Measurements from ENCODE around the gene LRP1.

The LRP1 gene

DNA sequence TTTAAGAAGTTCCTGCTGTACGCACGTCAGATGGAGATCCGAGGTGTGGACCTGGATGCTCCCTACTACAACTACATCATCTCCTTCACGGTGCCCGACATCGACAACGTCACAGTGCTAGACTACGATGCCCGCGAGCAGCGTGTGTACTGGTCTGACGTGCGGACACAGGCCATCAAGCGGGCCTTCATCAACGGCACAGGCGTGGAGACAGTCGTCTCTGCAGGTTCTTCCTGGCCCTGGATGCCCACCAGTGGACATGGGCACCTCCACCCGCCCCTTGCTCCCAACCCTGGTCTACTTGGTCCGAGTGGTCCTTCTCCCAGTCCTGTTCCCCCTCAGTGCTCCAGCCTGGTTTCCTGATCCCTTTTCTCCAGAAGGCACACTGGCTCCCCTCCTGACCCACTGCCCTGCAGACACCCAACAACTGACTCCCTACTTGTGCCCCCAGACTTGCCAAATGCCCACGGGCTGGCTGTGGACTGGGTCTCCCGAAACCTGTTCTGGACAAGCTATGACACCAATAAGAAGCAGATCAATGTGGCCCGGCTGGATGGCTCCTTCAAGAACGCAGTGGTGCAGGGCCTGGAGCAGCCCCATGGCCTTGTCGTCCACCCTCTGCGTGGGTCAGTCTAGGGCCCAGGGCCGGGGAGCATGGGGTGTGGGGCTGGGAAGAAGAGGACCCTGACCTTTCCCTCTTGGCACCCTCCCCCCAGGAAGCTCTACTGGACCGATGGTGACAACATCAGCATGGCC is 51.2 kb downstream of the LRP1 start:
- no peak for DNase-seq
- in situ Hi-C loops (cut with HindIII; ENCODE audit: low pct_ligation_motif_present, low pct_unique_long_range_greater_than_20kb, low sequenced_read_pairs), result no loop called here

DNA sequence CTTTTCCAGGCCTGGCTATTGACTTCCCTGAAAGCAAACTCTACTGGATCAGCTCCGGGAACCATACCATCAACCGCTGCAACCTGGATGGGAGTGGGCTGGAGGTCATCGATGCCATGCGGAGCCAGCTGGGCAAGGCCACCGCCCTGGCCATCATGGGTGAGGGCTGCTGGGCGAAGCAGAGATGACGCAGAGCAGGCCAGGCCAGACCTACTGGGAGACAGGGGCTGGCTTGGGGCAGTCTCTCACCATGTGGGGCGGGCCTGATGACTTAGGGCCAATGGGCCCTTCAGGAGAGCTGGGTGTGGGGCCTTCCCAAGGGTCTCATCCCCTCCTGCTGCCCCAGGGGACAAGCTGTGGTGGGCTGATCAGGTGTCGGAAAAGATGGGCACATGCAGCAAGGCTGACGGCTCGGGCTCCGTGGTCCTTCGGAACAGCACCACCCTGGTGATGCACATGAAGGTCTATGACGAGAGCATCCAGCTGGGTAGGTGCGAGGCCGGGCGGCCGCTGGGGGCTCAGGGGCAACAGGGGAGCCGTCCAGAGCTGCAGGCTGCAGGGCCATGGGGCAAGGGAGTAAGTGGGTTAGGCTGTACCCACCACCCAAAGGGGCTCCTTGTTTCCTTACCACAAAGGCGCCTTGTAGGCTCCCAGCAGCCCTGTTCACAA is 52.2 kb downstream of the LRP1 start:
- in situ Hi-C loops (cut with HindIII; ENCODE audit: low pct_ligation_motif_present, low pct_unique_long_range_greater_than_20kb, low sequenced_read_pairs), result no loop called here
- DNase-seq, result no peak

DNA sequence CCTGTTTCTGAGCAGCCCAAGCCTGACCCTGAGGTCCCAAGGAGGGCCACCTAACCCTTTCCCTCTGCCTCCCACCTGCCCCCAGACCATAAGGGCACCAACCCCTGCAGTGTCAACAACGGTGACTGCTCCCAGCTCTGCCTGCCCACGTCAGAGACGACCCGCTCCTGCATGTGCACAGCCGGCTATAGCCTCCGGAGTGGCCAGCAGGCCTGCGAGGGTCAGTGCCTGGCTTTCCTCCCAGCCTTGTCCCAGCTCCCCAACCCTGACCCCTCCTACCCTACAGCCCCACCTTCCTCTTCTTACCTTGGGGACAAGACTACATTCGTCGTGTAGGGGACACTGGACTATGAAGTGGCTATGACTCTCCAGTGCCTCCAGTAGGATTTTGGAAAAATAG is 52.8 kb downstream of the LRP1 start:
- no peak for DNase-seq
- in situ Hi-C loops (cut with HindIII; ENCODE audit: low pct_ligation_motif_present, low pct_unique_long_range_greater_than_20kb, low sequenced_read_pairs), result no loop called here

DNA sequence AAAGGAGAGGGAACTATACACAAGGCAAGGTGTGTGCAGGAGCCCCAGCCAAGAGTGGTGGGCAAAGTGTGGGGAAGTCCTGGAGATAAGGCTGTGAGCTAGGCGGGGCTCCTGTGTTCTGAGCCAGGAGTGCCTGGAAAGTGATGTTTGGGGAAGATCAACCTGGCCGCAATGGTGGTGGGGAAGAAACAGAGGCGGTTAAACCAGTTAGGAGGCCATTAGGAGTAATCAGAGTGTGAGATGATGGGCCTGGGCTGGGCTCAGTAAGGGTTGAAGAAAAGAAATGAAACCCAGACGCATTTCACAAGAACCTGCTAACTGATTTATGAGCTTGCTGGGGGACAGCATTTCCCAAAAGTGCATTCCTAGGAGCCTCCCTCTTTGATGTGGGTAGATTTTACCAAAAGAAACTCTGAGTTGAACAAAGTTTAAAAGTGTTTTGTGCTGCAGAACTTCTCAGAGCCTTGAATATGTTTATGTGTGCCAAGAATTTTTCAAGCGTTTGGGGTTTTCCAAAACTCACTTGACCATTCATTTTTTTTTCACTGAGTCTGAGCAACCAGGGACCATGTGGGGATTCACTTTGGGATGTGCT is 53.4 kb downstream of the LRP1 start:
- in situ Hi-C loops (cut with HindIII; ENCODE audit: low pct_ligation_motif_present, low pct_unique_long_range_greater_than_20kb, low sequenced_read_pairs), result no loop called here
- DNase-seq, result no peak

DNA sequence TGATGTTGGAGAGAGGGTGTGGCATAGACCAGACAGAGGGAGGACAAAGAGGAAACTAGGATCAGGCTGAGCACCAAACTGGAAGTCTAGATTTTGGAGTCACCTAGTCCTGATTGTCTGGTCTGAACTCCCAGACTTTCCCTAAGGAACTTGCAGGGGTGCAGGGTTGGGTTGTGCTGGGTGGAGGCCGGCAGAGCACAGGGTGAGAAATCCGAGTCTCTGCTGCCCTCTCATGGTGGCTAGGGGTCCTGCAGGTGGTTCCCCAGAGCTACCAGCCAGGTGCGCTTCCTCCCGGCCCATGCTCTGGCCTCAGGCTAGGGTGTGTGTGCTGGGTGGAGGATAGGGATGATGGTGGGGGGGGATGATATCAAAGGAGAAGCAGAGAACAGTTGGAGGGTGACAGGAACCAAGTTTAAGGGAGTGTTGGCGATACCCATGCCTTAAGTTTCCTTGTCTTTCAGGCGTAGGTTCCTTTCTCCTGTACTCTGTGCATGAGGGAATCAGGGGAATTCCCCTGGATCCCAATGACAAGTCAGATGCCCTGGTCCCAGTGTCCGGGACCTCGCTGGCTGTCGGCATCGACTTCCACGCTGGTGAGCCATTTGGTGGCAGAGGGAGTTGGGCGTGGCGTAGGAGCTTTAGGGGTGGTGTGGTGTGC is 54.8 kb downstream of the LRP1 start:
- in situ Hi-C loops (cut with HindIII; ENCODE audit: low pct_ligation_motif_present, low pct_unique_long_range_greater_than_20kb, low sequenced_read_pairs), result no loop called here

DNA sequence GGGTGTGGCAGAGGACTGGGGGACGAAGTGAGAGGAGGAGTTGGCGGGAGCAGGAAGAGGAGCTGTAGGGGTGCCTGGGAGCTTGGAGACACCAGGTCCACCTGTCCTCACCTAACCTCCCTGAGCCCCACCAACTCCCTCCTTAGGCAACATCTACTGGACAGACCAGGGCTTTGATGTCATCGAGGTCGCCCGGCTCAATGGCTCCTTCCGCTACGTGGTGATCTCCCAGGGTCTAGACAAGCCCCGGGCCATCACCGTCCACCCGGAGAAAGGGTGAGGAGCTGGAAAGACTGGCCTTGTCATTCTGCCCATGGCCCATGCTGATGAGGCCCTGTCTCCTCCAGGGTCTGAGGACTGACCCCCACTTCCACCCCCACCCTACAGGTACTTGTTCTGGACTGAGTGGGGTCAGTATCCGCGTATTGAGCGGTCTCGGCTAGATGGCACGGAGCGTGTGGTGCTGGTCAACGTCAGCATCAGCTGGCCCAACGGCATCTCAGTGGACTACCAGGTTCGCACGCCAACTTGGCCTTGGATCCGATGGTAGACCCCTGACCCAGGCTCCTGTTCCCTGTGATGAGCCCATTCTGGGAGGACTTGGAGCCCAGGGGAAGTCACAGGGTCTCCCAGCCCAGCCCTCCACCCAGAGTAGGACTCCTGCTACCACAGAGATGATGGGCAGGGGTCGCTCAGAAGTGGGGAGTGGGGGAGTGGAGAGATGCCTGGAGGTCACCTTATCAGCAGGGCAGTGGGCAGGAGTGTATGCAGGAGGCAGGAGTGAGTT is 55.8 kb downstream of the LRP1 start:
- in situ Hi-C loops (cut with HindIII; ENCODE audit: low pct_ligation_motif_present, low pct_unique_long_range_greater_than_20kb, low sequenced_read_pairs), result no loop called here
- no peak for DNase-seq

More for the DNA sequence above, 54.8 kb downstream of the LRP1 start:
- peak; percentile 78 for DNase-seq

DNA sequence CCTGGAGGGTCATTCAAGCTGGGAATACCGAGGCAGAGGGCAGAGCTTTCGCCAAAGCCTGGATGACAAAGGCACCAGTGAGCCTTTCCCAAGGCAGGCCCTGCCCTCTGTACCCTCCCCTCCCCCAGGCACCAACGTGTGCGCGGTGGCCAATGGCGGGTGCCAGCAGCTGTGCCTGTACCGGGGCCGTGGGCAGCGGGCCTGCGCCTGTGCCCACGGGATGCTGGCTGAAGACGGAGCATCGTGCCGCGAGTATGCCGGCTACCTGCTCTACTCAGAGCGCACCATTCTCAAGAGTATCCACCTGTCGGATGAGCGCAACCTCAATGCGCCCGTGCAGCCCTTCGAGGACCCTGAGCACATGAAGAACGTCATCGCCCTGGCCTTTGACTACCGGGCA is 57.1 kb downstream of the LRP1 start:
- in situ Hi-C loops (cut with HindIII; ENCODE audit: low pct_ligation_motif_present, low pct_unique_long_range_greater_than_20kb, low sequenced_read_pairs), result no loop called here

DNA sequence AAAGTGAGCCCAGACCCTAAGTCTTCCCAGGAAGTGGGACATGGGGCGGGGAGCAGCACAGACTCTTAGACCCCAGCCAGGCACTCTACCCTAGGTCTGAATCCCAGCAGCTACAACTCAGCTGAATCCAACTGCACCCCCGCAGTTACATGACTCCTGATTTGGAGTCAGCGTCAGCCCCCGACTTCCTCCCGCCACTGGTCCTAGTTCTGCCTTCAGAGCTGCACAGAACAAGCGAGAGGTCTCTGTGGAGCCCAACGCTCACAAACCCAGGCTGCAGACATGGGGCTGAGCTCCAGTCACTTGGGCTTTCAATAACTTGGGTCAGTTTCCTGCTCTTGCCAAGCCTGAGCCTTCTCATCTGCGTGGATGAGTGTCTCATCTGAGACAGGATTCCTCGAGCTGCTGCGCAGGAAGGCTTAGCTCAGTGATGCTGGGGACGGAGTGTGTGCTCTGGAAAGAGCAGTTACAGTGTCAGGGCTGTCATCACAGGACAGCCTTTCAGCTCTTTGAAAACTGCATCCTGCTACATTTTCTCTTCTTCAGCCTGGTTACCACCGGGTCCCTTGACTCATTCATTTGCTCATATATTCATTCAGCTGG is 57.7 kb downstream of the LRP1 start:
- DNase-seq, result no peak
- in situ Hi-C loops (cut with HindIII; ENCODE audit: low pct_ligation_motif_present, low pct_unique_long_range_greater_than_20kb, low sequenced_read_pairs), result no loop called here

More for the DNA sequence above, 57.1 kb downstream of the LRP1 start:
- DNase-seq, result no peak

DNA sequence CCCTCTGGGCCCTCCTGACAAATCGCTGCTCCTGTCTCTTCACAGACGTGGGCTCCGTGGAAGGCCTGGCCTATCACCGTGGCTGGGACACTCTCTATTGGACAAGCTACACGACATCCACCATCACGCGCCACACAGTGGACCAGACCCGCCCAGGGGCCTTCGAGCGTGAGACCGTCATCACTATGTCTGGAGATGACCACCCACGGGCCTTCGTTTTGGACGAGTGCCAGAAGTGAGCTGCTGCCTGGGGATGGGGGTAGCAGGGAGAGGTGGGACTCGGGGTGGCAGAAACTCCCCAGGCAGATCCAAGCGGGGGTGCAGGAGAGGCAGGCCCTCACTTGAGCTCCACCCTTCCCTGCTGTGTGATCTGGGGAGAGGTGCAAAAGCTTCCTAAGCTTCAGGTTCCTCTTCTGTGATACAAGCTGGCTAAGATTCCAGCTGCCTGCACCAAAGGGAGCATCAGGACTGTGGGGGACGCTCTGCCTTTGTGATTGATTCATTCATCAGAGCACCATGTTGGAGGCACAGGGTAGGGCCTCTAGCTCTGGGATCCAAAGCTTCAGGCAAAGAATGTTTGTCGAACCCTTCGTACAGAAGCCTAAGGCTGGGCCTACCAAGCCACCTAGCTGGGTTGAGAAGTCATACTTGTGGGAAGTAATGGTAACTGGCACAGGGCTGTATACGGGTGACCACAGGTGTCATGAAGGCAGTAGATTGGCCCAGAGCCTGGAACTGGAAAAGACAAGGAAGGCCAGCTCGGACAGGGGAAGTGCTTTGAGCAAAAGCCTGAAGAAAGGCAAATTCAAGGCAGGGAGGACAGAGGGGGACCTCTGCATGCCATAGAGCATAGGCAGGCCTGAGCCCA is 59.2 kb downstream of the LRP1 start:
- DNase-seq, result no peak
- in situ Hi-C loops (cut with HindIII; ENCODE audit: low pct_ligation_motif_present, low pct_unique_long_range_greater_than_20kb, low sequenced_read_pairs), result no loop called here

DNA sequence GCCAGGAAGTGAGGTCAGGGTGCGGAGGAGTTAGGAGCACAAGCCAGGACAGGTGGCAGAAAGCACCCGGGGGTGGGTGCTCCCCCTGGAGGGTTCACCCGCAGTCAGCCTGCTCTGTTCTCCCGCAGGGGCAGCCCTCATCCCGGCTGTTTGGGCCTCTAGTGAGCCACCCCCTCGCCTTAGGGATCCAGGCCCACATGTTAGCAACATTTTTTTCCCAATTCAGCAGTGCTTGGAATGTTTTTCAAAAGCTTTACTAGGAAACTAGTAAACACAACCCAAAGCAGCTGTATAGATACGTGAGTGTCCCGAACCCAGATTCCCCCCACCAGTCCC is 59.8 kb downstream of the LRP1 start:
- in situ Hi-C loops (cut with HindIII; ENCODE audit: low pct_ligation_motif_present, low pct_unique_long_range_greater_than_20kb, low sequenced_read_pairs), result no loop called here
- DNase-seq, result no peak

DNA sequence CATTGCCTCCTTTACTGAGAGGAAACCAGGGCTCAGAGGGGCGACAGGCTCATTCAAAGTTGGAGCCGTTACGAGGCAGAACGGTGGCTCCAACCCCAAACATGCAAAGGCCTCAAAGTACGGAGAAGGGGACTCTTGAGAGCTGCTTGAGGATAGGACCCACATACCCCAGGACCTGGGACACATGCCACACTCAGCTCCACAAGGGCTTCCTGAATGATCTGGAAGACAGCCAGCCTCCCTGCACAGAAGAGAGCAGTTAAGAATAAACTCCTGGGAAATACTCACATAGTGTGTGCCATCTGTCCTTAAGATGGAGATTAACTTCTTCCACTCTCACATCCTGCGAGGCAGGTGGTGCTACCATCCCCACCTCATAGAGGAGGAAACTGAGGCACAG is 61.8 kb downstream of the LRP1 start:
- no peak for DNase-seq
- in situ Hi-C loops (cut with HindIII; ENCODE audit: low pct_ligation_motif_present, low pct_unique_long_range_greater_than_20kb, low sequenced_read_pairs), result no loop called here

DNA sequence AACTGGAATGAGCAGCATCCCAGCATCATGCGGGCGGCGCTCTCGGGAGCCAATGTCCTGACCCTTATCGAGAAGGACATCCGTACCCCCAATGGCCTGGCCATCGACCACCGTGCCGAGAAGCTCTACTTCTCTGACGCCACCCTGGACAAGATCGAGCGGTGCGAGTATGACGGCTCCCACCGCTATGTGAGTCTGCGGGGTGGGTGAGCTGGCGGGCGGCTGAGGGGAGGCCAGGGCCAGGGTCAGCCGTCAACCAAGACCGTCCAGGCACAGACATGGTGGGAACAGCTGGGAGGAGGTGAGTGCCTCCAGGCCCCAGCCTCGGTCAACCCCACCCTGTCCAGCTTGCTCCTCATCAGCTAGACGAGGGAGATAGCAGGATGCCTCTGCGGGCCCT is 62.5 kb downstream of the LRP1 start:
- no peak for DNase-seq
- in situ Hi-C loops (cut with HindIII; ENCODE audit: low pct_ligation_motif_present, low pct_unique_long_range_greater_than_20kb, low sequenced_read_pairs), result no loop called here

DNA sequence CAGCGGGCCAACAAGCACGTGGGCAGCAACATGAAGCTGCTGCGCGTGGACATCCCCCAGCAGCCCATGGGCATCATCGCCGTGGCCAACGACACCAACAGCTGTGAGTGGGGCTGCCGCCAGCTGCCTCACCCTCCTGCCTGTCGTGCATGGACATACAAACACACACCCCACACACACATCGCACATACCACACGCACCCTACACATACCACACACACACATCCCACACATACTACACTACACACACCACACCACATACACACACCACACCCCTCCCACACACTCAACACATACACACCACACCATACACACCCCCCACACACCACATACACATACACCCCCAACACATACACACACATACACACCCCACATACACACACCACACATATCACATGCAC is 63.1 kb downstream of the LRP1 start:
- in situ Hi-C loops (cut with HindIII; ENCODE audit: low pct_ligation_motif_present, low pct_unique_long_range_greater_than_20kb, low sequenced_read_pairs), result no loop called here

DNA sequence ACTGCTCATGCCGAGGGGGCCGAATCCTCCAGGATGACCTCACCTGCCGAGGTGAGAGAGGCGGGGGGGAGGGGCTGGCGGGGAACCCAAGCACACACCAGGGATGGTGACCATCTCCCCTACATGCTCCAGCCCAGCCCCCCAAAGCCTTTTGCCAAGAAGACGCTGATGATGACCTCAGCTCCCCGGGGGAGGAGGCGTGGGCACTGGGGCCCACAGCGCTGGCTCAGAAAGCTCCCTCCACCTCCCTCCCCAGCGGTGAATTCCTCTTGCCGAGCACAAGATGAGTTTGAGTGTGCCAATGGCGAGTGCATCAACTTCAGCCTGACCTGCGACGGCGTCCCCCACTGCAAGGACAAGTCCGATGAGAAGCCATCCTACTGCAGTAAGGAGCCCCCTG is 64.6 kb downstream of the LRP1 start:
- DNase-seq, result no peak
- in situ Hi-C loops (cut with HindIII; ENCODE audit: low pct_ligation_motif_present, low pct_unique_long_range_greater_than_20kb, low sequenced_read_pairs), result no loop called here

More for the DNA sequence above, 63.1 kb downstream of the LRP1 start:
- no peak for DNase-seq

DNA sequence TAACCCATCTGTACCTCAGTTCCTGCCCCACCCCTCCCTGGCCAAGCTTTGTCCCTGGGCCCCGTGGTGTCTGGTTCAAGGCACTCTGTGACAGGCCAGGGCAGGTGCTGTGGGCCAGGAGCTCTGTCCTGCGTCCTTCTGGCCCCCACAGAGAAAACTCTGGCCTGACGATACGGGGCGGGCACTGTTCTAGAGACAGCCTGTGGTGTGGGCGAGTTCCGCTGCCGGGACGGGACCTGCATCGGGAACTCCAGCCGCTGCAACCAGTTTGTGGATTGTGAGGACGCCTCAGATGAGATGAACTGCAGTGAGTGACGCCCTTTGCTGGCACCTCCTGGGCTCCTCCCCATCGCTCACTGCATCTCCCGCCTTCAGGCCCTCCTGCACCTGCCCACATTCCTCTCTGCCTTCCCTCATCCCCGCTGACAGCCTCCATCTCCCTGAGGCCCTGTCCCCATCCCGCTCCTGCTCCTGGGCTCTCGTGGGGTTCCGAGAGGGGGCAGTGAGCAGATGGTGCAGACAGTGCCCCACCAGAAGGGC is 65.5 kb downstream of the LRP1 start:
- no peak for DNase-seq
- in situ Hi-C loops (cut with HindIII; ENCODE audit: low pct_ligation_motif_present, low pct_unique_long_range_greater_than_20kb, low sequenced_read_pairs), result no loop called here

DNA sequence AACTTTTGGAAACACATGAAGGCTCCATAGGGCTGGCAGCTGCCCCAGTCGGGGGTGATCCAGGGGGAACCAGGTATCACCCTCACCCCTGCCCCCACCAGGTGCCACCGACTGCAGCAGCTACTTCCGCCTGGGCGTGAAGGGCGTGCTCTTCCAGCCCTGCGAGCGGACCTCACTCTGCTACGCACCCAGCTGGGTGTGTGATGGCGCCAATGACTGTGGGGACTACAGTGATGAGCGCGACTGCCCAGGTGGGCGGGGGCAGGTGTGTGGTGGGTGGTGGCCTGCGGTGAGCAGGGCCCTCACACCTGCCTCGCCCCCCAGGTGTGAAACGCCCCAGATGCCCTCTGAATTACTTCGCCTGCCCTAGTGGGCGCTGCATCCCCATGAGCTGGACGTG is 66.0 kb downstream of the LRP1 start:
- in situ Hi-C loops (cut with HindIII; ENCODE audit: low pct_ligation_motif_present, low pct_unique_long_range_greater_than_20kb, low sequenced_read_pairs), result no loop called here
- DNase-seq, result no peak

DNA sequence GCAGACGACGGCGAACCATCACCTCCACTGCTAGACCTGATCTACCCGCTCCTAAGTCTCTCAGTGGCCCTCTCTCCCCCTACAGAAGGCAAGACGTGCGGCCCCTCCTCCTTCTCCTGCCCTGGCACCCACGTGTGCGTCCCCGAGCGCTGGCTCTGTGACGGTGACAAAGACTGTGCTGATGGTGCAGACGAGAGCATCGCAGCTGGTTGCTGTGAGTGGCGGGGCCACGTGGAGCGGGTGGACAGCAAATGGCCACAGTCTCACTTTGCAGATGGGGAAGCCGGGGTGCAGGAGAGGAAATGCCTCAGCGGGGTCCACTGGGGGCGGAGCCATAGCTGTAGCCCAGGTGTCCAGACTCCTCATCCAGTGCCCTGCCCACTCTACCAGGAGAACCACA is 66.9 kb downstream of the LRP1 start:
- in situ Hi-C loops (cut with HindIII; ENCODE audit: low pct_ligation_motif_present, low pct_unique_long_range_greater_than_20kb, low sequenced_read_pairs), result no loop called here
- DNase-seq, result no peak
